HepG2 (cell line): ENCODE measurements around the gene SEC31A. TPM values are rescaled to one million over a fixed set of nuclear protein-coding genes. Genes with fewer than 3 reads are reported as not detected.
A peak's percentile ranks its signal among the peaks of the same experiment; 100 is the strongest.

ENCODE experiments used
- AGO1 ChIP-seq: fragments of 200-400 bp; formaldehyde crosslinking; IDR thresholded peaks from 2 replicates; pipeline ENCODE4 v1.6.1; 2017; ENCODE audit warnings: mild to moderate bottlenecking, low read depth, low read length, moderate library complexity; ENCODE audit not compliant: poor library complexity, severe bottlenecking
- CENPT ChIP-seq: sonication (generic); formaldehyde crosslinking; IDR thresholded peaks from 2 replicates; pipeline ENCODE4 v1.8.0; 2022; ENCODE audit warnings: low read depth, mild to moderate bottlenecking, moderate library complexity, missing genetic modification reagents
- ETV5 ChIP-seq: IDR thresholded peaks from 2 replicates; pipeline ENCODE4 v1.6.1; 2018; ENCODE audit warnings: missing biosample characterization, missing genetic modification reagents, inconsistent platforms, borderline replicate concordance
- FOXO1 ChIP-seq: sonication (generic); formaldehyde crosslinking; IDR thresholded peaks from 2 replicates; pipeline ENCODE4 v1.4.0; 2020; ENCODE audit warnings: missing genetic modification reagents
- HNRNPH1 ChIP-seq: fragments of 200-400 bp; formaldehyde crosslinking; optimal IDR thresholded peaks from 2 replicates; pipeline ENCODE3; 2017; ENCODE audit warnings: mild to moderate bottlenecking, low read depth, low read length
- MED8 ChIP-seq: sonication (generic); formaldehyde crosslinking; IDR thresholded peaks from 2 replicates; pipeline ENCODE4 v1.8.1; 2023; ENCODE audit warnings: mild to moderate bottlenecking, missing genetic modification reagents; ENCODE audit not compliant: insufficient replicate concordance
- PHF20 ChIP-seq: sonication (generic); formaldehyde crosslinking; IDR thresholded peaks from 2 replicates; pipeline ENCODE4 v1.5.0; 2020; ENCODE audit warnings: mild to moderate bottlenecking, missing genetic modification reagents
- TEAD3 ChIP-seq: optimal IDR thresholded peaks from 2 replicates; pipeline ENCODE3; 2016; ENCODE audit warnings: borderline replicate concordance
- ZBTB21 ChIP-seq: sonication (generic); formaldehyde crosslinking; IDR thresholded peaks from 2 replicates; pipeline ENCODE4 v1.4.0; 2020; ENCODE audit warnings: missing genetic modification reagents
- ZBTB42 ChIP-seq: sonication (generic); formaldehyde crosslinking; IDR thresholded peaks from 2 replicates; pipeline ENCODE4 v1.5.0; 2020; ENCODE audit warnings: mild to moderate bottlenecking, missing genetic modification reagents
- ZNF20 ChIP-seq: sonication (generic); formaldehyde crosslinking; IDR thresholded peaks from 2 replicates; pipeline ENCODE4 v1.4.0; 2020; ENCODE audit warnings: mild to moderate bottlenecking, moderate library complexity, missing genetic modification reagents
- ZNF879 ChIP-seq: sonication (generic); formaldehyde crosslinking; IDR thresholded peaks from 2 replicates; pipeline ENCODE4 v1.8.1; 2023; ENCODE audit warnings: missing genetic modification reagents
- polyA plus RNA-seq, 8 experiments: library from polyadenylated mRNA; depleted of rRNA in 3 of 8; stranded (reverse) in 7 of 8; unstranded in 1 of 8; fragments of >200 nt; fragmentation: Illumina TruSeq in 4 of 8; extraction: Trizol in 4 of 8; gene quantifications; 2 replicates each; pipeline versions ENCODE4 v1.2.1 to v1.2.3, GENCODE V29; 2011 to 2016; ENCODE audit warnings: low read depth in 4 of 8, missing spikeins in 1 of 8, mixed read lengths in 1 of 8; ENCODE audit not compliant: insufficient read depth in 1 of 8
- total RNA-seq, 5 experiments: library from RNA; depleted of rRNA; stranded (reverse); fragments of >200 nt; fragmentation: Illumina TruSeq; extraction: Trizol; gene quantifications; 2 replicates each; pipeline ENCODE4 v1.2.3, GENCODE V29; 2016; ENCODE audit warnings: low read depth in 1 of 5
- TF ChIP-seq, protein P1 (sequence below): sonication (generic); formaldehyde crosslinking; conservative IDR thresholded peaks from 2 replicates; pipeline ENCODE4 v1.4.0; 2020; ENCODE audit warnings: missing genetic modification reagents
- TF ChIP-seq, protein P2 (sequence below): sonication (generic); formaldehyde crosslinking; IDR thresholded peaks from 2 replicates; pipeline ENCODE4 v1.9.0; 2021; ENCODE audit warnings: mild to moderate bottlenecking, missing genetic modification reagents
- TF ChIP-seq, protein P3 (sequence below): sonication (generic); formaldehyde crosslinking; IDR thresholded peaks from 2 replicates; pipeline ENCODE4 v1.5.0; 2020; ENCODE audit warnings: mild to moderate bottlenecking, missing genetic modification reagents
- TF ChIP-seq, protein P4 (sequence below): sonication (generic); formaldehyde crosslinking; conservative IDR thresholded peaks from 2 replicates; pipeline ENCODE4 v1.4.0; 2020; ENCODE audit warnings: missing genetic modification reagents

The SEC31A gene
- total and polyA plus RNA-seq, 2 of the 13 experiments (the other 11 are each of a cell fraction or from before 2014, with no cell fraction given) = 231 to 435 TPM

DNA sequence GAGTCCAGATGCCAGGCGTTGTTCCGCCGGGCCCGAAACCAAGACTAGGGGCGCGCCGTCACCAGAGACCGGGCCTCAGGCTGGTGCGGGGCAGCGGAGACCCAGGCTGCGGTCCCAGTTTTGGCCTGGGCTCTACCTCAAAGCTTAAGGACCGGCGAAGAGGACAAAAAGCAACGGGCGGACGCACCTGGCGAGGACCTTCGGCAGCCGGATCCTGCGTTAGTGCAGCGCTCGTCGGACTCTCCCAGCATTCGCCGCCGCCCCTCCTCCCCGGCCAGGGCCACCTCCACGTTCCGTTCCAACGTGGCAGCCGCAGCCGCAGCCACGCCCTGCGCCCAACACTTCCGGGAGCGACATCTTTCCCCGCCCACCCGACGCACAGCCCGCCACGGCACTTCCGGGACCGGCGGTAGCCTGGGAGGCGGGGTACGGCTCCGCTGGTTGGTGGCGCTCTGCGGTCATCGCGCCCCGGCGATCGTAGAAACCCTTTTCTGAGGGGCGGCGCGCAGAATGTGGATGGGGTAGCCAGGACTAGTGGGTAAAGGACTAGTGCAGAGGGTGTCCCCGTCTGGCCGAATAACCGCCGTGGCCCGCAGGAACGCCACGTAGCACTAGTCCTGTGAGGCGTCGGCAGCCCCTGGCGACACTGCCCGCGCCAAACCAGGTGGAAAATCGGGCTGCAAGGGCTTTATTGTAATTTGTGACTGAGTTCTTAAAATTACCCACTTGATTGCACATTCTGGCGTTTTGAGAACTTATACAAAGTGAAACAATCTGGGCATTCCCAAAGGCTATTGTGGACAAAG is at the start of gene SEC31A (continued):
- TF ChIP-seq, protein P1, sequence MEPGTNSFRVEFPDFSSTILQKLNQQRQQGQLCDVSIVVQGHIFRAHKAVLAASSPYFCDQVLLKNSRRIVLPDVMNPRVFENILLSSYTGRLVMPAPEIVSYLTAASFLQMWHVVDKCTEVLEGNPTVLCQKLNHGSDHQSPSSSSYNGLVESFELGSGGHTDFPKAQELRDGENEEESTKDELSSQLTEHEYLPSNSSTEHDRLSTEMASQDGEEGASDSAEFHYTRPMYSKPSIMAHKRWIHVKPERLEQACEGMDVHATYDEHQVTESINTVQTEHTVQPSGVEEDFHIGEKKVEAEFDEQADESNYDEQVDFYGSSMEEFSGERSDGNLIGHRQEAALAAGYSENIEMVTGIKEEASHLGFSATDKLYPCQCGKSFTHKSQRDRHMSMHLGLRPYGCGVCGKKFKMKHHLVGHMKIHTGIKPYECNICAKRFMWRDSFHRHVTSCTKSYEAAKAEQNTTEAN (CRISPR knock-in tag) = peak; percentile 34; the same call in 1 of the 2 replicates
- TF ChIP-seq ETV5 (CRISPR knock-in tag) = peak; percentile 90
- TF ChIP-seq FOXO1 (CRISPR knock-in tag) = peak; percentile 84
- TF ChIP-seq CENPT (CRISPR knock-in tag) = no peak
- 0 out of 2 replicates have a peak, but pooled peaks have one; percentile 7 for TF ChIP-seq ZBTB42
- TF ChIP-seq, protein P2, sequence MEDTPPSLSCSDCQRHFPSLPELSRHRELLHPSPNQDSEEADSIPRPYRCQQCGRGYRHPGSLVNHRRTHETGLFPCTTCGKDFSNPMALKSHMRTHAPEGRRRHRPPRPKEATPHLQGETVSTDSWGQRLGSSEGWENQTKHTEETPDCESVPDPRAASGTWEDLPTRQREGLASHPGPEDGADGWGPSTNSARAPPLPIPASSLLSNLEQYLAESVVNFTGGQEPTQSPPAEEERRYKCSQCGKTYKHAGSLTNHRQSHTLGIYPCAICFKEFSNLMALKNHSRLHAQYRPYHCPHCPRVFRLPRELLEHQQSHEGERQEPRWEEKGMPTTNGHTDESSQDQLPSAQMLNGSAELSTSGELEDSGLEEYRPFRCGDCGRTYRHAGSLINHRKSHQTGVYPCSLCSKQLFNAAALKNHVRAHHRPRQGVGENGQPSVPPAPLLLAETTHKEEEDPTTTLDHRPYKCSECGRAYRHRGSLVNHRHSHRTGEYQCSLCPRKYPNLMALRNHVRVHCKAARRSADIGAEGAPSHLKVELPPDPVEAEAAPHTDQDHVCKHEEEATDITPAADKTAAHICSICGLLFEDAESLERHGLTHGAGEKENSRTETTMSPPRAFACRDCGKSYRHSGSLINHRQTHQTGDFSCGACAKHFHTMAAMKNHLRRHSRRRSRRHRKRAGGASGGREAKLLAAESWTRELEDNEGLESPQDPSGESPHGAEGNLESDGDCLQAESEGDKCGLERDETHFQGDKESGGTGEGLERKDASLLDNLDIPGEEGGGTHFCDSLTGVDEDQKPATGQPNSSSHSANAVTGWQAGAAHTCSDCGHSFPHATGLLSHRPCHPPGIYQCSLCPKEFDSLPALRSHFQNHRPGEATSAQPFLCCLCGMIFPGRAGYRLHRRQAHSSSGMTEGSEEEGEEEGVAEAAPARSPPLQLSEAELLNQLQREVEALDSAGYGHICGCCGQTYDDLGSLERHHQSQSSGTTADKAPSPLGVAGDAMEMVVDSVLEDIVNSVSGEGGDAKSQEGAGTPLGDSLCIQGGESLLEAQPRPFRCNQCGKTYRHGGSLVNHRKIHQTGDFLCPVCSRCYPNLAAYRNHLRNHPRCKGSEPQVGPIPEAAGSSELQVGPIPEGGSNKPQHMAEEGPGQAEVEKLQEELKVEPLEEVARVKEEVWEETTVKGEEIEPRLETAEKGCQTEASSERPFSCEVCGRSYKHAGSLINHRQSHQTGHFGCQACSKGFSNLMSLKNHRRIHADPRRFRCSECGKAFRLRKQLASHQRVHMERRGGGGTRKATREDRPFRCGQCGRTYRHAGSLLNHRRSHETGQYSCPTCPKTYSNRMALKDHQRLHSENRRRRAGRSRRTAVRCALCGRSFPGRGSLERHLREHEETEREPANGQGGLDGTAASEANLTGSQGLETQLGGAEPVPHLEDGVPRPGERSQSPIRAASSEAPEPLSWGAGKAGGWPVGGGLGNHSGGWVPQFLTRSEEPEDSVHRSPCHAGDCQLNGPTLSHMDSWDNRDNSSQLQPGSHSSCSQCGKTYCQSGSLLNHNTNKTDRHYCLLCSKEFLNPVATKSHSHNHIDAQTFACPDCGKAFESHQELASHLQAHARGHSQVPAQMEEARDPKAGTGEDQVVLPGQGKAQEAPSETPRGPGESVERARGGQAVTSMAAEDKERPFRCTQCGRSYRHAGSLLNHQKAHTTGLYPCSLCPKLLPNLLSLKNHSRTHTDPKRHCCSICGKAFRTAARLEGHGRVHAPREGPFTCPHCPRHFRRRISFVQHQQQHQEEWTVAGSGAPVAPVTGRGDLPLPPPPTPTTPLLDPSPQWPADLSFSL = peak; percentile 6; the same call in 1 of the 2 replicates
- TF ChIP-seq ZBTB21 (CRISPR knock-in tag) = peak; percentile 38; the same call in 1 of the 2 replicates
- TF ChIP-seq ZNF20 (CRISPR knock-in tag) = no peak
- TF ChIP-seq PHF20 (CRISPR knock-in tag) = peak; percentile 87
- TF ChIP-seq ZNF879 (CRISPR knock-in tag) = no peak
- TF ChIP-seq HNRNPH1 = no peak
- peak; percentile 86 for TF ChIP-seq MED8
- TF ChIP-seq TEAD3 (CRISPR knock-in tag) = peak; percentile 67
- peak; percentile 73 for TF ChIP-seq AGO1
- TF ChIP-seq, protein P3, sequence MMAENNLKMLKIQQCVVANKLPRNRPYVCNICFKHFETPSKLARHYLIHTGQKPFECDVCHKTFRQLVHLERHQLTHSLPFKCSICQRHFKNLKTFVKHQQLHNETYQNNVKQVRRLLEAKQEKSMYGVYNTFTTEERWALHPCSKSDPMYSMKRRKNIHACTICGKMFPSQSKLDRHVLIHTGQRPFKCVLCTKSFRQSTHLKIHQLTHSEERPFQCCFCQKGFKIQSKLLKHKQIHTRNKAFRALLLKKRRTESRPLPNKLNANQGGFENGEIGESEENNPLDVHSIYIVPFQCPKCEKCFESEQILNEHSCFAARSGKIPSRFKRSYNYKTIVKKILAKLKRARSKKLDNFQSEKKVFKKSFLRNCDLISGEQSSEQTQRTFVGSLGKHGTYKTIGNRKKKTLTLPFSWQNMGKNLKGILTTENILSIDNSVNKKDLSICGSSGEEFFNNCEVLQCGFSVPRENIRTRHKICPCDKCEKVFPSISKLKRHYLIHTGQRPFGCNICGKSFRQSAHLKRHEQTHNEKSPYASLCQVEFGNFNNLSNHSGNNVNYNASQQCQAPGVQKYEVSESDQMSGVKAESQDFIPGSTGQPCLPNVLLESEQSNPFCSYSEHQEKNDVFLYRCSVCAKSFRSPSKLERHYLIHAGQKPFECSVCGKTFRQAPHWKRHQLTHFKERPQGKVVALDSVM = peak; percentile 73
- TF ChIP-seq, protein P4, sequence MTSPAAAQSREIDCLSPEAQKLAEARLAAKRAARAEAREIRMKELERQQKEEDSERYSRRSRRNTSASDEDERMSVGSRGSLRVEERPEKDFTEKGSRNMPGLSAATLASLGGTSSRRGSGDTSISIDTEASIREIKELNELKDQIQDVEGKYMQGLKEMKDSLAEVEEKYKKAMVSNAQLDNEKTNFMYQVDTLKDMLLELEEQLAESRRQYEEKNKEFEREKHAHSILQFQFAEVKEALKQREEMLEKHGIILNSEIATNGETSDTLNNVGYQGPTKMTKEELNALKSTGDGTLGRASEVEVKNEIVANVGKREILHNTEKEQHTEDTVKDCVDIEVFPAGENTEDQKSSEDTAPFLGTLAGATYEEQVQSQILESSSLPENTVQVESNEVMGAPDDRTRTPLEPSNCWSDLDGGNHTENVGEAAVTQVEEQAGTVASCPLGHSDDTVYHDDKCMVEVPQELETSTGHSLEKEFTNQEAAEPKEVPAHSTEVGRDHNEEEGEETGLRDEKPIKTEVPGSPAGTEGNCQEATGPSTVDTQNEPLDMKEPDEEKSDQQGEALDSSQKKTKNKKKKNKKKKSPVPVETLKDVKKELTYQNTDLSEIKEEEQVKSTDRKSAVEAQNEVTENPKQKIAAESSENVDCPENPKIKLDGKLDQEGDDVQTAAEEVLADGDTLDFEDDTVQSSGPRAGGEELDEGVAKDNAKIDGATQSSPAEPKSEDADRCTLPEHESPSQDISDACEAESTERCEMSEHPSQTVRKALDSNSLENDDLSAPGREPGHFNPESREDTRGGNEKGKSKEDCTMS = no peak
